Measurements from ENCODE around the gene DOCK10.

Gene DOCK10

DNA sequence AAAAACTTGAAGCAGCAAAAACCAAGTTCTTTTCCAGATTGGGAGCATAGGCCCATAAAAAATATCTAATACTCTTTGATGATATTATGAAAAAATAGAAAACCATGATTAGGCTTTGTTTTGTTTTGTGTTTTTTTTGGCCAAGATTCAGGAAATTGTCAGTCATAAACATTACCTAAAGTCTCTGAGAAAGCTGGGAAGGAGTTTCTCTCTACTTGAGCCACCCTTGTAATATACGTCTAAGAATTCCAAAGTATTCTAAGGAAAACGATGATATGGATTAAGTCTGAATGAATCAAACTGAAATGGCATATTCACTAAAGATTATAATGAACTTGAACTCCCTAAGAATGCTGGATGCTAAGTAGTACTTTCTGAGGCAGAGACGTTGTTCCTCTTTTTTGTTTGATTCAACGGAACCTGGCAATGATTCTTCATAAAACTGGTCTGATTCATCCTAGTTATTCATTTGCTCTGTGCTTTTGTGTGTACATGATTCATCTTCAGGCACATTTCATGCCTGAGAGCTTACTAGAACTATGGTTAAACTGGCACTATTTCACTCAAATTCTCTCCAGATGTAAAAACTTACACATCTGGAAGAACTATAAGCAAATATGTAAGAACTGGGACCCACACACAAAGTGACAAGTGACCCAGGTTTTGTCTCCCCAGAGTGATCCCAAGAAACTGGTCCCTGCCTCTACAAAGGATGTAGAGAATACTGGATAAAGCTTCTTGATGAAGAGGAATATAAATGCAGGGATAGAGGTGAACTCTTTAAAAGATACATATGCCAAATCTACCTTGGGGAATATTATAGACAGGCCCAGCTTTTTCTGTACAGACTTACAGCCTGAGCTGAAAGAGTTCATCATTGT lies 159.7 kb downstream of the DOCK10 start:
- H3K4me3 ChIP-seq (ENCODE audit: control insufficient read depth, low read depth, low read length), result no peak overlapping the region
- peak; percentile 85 for DNase-seq (ENCODE audit: low read depth)
- no peak for TF ChIP-seq CTCF (IDR thresholded peaks at IDR 0.05; ENCODE audit: control insufficient read depth, insufficient read depth, low read depth, low read length, missing control alignments)

GRCh38 chr2:224881846-224882245 lies 160.4 kb downstream of the DOCK10 start:
- DNase-seq (ENCODE audit: low read depth), result no peak
- TF ChIP-seq CTCF (IDR thresholded peaks at IDR 0.05; ENCODE audit: control insufficient read depth, insufficient read depth, low read depth, low read length, missing control alignments), result no peak
- H3K4me3 ChIP-seq (ENCODE audit: control insufficient read depth, low read depth, low read length), result no peak overlapping the region

- DNase-seq (ENCODE audit: low read depth), result no peak
- no peak overlapping the region for H3K4me3 ChIP-seq (ENCODE audit: control insufficient read depth, low read depth, low read length)
- no peak for TF ChIP-seq CTCF (IDR thresholded peaks at IDR 0.05; ENCODE audit: control insufficient read depth, insufficient read depth, low read depth, low read length, missing control alignments)
Measured at GRCh38 chr2:224876522-224876921, 165.7 kb downstream of the DOCK10 start.

DNA sequence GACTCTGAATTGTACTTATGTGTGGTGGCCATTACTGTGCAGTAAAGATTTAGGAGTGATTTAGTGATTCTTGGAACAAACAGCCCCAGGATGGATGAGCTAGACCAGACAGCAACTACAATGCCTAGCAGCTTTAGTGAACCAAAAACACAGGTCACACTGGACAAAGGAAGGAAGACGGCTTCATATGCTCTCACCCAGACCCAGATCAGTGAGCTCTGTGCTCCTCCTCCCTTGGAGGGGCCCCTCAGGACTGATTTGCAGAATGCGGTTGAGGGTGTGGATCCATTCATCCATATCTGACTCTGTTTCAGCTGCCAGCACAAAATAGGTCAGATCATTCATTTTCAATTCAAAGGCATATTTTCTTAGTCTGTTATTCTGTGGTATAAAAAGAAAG lies 166.4 kb downstream of the DOCK10 start:
- H3K4me3 ChIP-seq (ENCODE audit: control insufficient read depth, low read depth, low read length), result no peak overlapping the region
- no peak for TF ChIP-seq CTCF (IDR thresholded peaks at IDR 0.05; ENCODE audit: control insufficient read depth, insufficient read depth, low read depth, low read length, missing control alignments)
- no peak for DNase-seq (ENCODE audit: low read depth)

GRCh38 chr2:224875153-224875552 lies 167.1 kb downstream of the DOCK10 start:
- TF ChIP-seq CTCF (IDR thresholded peaks at IDR 0.05; ENCODE audit: control insufficient read depth, insufficient read depth, low read depth, low read length, missing control alignments), result no peak
- no peak for DNase-seq (ENCODE audit: low read depth)
- no peak overlapping the region for H3K4me3 ChIP-seq (ENCODE audit: control insufficient read depth, low read depth, low read length)

GRCh38 chr2:224871813-224872212 lies 170.5 kb downstream of the DOCK10 start:
- TF ChIP-seq CTCF (IDR thresholded peaks at IDR 0.05; ENCODE audit: control insufficient read depth, insufficient read depth, low read depth, low read length, missing control alignments), result no peak
- no peak overlapping the region for H3K4me3 ChIP-seq (ENCODE audit: control insufficient read depth, low read depth, low read length)
- no peak for DNase-seq (ENCODE audit: low read depth)
